ENCODE results near the gene IDH3A. TPM values are rescaled to one million over a fixed set of nuclear protein-coding genes. Genes with fewer than 3 reads are reported as not detected.

IDH3A gene
- total RNA-seq, 1 donor from 2014 or later: 78.3 TPM

DNA sequence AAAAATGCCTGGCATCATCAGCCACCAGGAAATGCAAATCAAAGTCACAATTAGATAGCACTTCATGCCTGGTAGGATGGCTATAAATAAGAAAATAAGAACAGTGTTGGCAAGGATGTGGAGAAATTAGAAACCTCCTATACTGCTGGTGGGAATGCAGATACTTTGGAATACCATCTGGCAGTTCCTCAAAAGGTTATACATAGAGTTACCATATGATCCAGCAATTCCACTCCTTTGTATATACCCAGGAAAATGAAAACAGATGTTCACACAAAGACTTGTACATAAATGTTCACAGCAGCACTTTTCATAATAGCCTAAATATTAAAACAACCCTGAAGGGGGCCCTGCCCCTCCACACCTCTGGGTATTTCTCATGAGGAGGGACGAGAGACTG lies 71.6 kb downstream of the IDH3A start:
- Histone ChIP-seq H3K4me3 (no peak overlapping the region), H3K27ac (no peak overlapping the region), H3K36me3 (no peaks in the 10 kb centered on the region), H3K4me1 (no peaks in the 10 kb centered on the region), H3K27me3 (ENCODE audit: low read depth) (no peaks in the 10 kb centered on the region), H3K9me3 (no peaks in the 10 kb centered on the region)
- DNase-seq (no peak), ATAC-seq (no peak)
- TF ChIP-seq, protein P1, sequence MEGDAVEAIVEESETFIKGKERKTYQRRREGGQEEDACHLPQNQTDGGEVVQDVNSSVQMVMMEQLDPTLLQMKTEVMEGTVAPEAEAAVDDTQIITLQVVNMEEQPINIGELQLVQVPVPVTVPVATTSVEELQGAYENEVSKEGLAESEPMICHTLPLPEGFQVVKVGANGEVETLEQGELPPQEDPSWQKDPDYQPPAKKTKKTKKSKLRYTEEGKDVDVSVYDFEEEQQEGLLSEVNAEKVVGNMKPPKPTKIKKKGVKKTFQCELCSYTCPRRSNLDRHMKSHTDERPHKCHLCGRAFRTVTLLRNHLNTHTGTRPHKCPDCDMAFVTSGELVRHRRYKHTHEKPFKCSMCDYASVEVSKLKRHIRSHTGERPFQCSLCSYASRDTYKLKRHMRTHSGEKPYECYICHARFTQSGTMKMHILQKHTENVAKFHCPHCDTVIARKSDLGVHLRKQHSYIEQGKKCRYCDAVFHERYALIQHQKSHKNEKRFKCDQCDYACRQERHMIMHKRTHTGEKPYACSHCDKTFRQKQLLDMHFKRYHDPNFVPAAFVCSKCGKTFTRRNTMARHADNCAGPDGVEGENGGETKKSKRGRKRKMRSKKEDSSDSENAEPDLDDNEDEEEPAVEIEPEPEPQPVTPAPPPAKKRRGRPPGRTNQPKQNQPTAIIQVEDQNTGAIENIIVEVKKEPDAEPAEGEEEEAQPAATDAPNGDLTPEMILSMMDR (IDR thresholded peaks at IDR 0.05): no peak
- intact Hi-C loops (cut with DNase I): no loop called here

Other genes starting within 250 kb of the IDH3A start
- 69.8 TPM for gene TBC1D2B, start 71.7 kb upstream of the IDH3A start, total RNA-seq
- gene SH2D7, start 56.8 kb upstream of the IDH3A start, total RNA-seq: not detected
- gene CIB2, start 17.9 kb upstream of the IDH3A start, total RNA-seq: 2.2 TPM
- gene ACSBG1, start 85.2 kb downstream of the IDH3A start, total RNA-seq: 1.8 TPM
- gene DNAJA4, start 115.2 kb downstream of the IDH3A start, total RNA-seq: 34.4 TPM
- gene SKIC8, start 150.2 kb downstream of the IDH3A start, total RNA-seq: 44.4 TPM
- not detected for gene CRABP1, start 191.0 kb downstream of the IDH3A start, total RNA-seq